DOHH2 (cell line): Measurements from ENCODE around the gene CENPM.
A peak's percentile ranks its signal among the peaks of the same experiment; 100 is the strongest.

Experiments
- H3F3A ChIP-seq: fragments of 200-600 bp; sonication (generic), shearing (Covaris generic); 2 replicates; pipeline ENCODE4 v1.6.0; 2016; ENCODE audit warnings: antibody characterized with exemption, mild to moderate bottlenecking; ENCODE audit not compliant: control insufficient read depth, insufficient read depth
- H3K27ac ChIP-seq: fragments of 200-600 bp; sonication (generic); 2 replicates; pipeline ENCODE4 v1.5.1; 2014; ENCODE audit warnings: low read depth, mild to moderate bottlenecking, low read length, moderate library complexity
- H3K27me3 ChIP-seq: fragments of 200-600 bp; sonication (generic); 2 replicates; pipeline ENCODE4 v1.6.1; 2014; ENCODE audit warnings: mild to moderate bottlenecking, low read length, mixed read lengths; ENCODE audit not compliant: control insufficient read depth
- H3K36me3 ChIP-seq: fragments of 200-600 bp; sonication (generic); 2 replicates; pipeline ENCODE4 v1.6.1; 2014; ENCODE audit warnings: mild to moderate bottlenecking, low read length, moderate library complexity, mixed read lengths; ENCODE audit not compliant: control insufficient read depth
- H3K4me1 ChIP-seq: fragments of 200-600 bp; sonication (generic); 2 replicates; pipeline ENCODE4 v1.6.1; 2014; ENCODE audit warnings: mild to moderate bottlenecking, low read length, mixed read lengths; ENCODE audit not compliant: control insufficient read depth
- H3K4me2 ChIP-seq: fragments of 200-600 bp; sonication (generic); 2 replicates; pipeline ENCODE4 v1.6.0; 2014; ENCODE audit warnings: mild to moderate bottlenecking, low read length, moderate library complexity
- H3K4me3 ChIP-seq: fragments of 200-600 bp; sonication (generic); 2 replicates; pipeline ENCODE4 v1.5.1; 2014; ENCODE audit warnings: mild to moderate bottlenecking, low read length, mixed read lengths
- H3K79me2 ChIP-seq: fragments of 200-600 bp; sonication (generic); 2 replicates; pipeline ENCODE4 v1.6.1; 2014; ENCODE audit warnings: mild to moderate bottlenecking, low read length, mixed read lengths; ENCODE audit not compliant: control insufficient read depth
- H3K9me2 ChIP-seq: fragments of 200-600 bp; sonication (generic); replicated peaks from 2 replicates; pipeline ENCODE4 v1.6.1; 2014; ENCODE audit warnings: mild to moderate bottlenecking, low read length, mixed read lengths; ENCODE audit not compliant: control insufficient read depth
- H3K9me3 ChIP-seq: fragments of 200-600 bp; sonication (generic); 2 replicates; pipeline ENCODE4 v1.6.1; 2014; ENCODE audit warnings: antibody characterized with exemption, low read length, mixed read lengths; ENCODE audit not compliant: control insufficient read depth, insufficient read depth
- H4K20me1 ChIP-seq: fragments of 200-600 bp; sonication (generic); 2 replicates; pipeline ENCODE4 v1.6.0; 2014; ENCODE audit warnings: low read depth, mild to moderate bottlenecking, antibody characterized with exemption, low read length, moderate library complexity; ENCODE audit not compliant: control insufficient read depth, insufficient read depth
- CTCF ChIP-seq: fragments of 200-600 bp; sonication (generic); IDR thresholded peaks from one replicate; pipeline ENCODE4 v1.5.1; 2014; ENCODE audit warnings: antibody characterized with exemption, mild to moderate bottlenecking, low read depth, low read length; ENCODE audit not compliant: poor library complexity, severe bottlenecking
- EZH2phosphoT487 ChIP-seq: fragments of 200-600 bp; sonication (generic); IDR thresholded peaks from 2 replicates; pipeline ENCODE4 v1.6.1; 2017; ENCODE audit warnings: borderline replicate concordance, mild to moderate bottlenecking, antibody characterized with exemption, low read length, moderate library complexity, mixed read lengths

Gene CENPM

GRCh38 chr22:41946629-41947423 lies at the start of gene CENPM:
Gene CENPM (minus strand): TSS chr22:41947152. CDS start chr22:41947076, 76 bp downstream.
- peak within 1 kb of the TSS; percentile 87 for H3K27ac ChIP-seq
- TF ChIP-seq CTCF, result no peak
- no peak for TF ChIP-seq EZH2phosphoT487

DNA sequence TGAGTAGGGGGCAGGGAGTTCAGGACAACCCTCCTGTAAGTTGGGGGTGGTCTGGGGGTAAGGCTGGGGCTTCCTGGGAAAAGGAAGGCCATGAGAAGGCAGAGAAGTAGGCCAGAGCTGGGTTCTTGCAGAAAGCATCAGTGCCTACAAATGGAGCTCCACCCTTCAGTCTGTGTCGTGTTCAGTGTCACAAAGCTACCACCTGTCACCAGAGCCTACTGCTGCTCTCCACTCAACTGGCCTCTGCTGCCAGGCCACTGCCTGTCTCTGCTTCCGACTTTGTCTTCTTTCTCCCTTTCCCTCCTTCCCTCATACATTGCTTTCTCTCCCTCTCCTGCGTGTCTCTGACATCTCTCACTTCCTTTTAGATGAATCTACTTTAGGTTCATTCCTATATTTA lies 48.3 kb upstream of the CENPM start:
- no peaks in the 10 kb centered on the region for H4K20me1 ChIP-seq
- H3K79me2 ChIP-seq, result no peaks in the 10 kb centered on the region
- TF ChIP-seq EZH2phosphoT487 (no peak), CTCF (no peak)
- H3K9me3 ChIP-seq, result no peaks in the 10 kb centered on the region
- no peaks in the 10 kb centered on the region for H3K36me3 ChIP-seq
- no peaks in the 10 kb centered on the region for H3K4me1 ChIP-seq
- H3F3A ChIP-seq, result no peaks in the 10 kb centered on the region
- no peak overlapping the region for H3K4me2 ChIP-seq
- H3K27me3 ChIP-seq, result peaks cover 32% of the 10 kb centered on the region
- H3K4me3 ChIP-seq, result no peak overlapping the region
- no peaks in the 10 kb centered on the region for H3K9me2 ChIP-seq
- no peak overlapping the region for H3K27ac ChIP-seq

More at GRCh38 chr22:41946629-41947423, at the start of gene CENPM:
- Histone ChIP-seq H3K9me3 (no peaks in the 10 kb centered on the region), H3K79me2 (peaks cover 88% of the 10 kb centered on the region), H3K4me1 (peaks cover 77% of the 10 kb centered on the region), H3K9me2 (no peaks in the 10 kb centered on the region), H3K4me3 (peak within 1 kb of the TSS; percentile 81), H3K4me2 (peak within 1 kb of the TSS; percentile 75), H3K36me3 (peaks cover 42% of the 10 kb centered on the region), H3K27me3 (no peaks in the 10 kb centered on the region), H3F3A (peaks cover 39% of the 10 kb centered on the region), H4K20me1 (peaks cover 4% of the 10 kb centered on the region; the same call in 1 of the 2 replicates)

GRCh38 chr22:41992496-41992895 lies 45.5 kb upstream of the CENPM start:
- H3F3A ChIP-seq, result no peaks in the 10 kb centered on the region
- TF ChIP-seq CTCF, result no peak
- no peak for TF ChIP-seq EZH2phosphoT487
- no peaks in the 10 kb centered on the region for H3K9me2 ChIP-seq
- H3K27ac ChIP-seq, result no peak overlapping the region
- H4K20me1 ChIP-seq, result no peaks in the 10 kb centered on the region
- peaks cover 31% of the 10 kb centered on the region for H3K27me3 ChIP-seq
- H3K79me2 ChIP-seq, result no peaks in the 10 kb centered on the region
- H3K4me1 ChIP-seq, result no peaks in the 10 kb centered on the region
- no peaks in the 10 kb centered on the region for H3K9me3 ChIP-seq
- H3K4me2 ChIP-seq, result no peak overlapping the region
- no peaks in the 10 kb centered on the region for H3K36me3 ChIP-seq
- H3K4me3 ChIP-seq, result no peak overlapping the region
